HG03457 (cell line): ENCODE results near the gene OGFOD1.
A peak's percentile ranks its signal among the peaks of the same experiment; 100 is the strongest.

Experiments used
- ATAC-seq: cut with Tn5 transposase; IDR thresholded peaks from one replicate; pipeline ENCODE4 v1.9.1; 2021; ENCODE audit warnings: moderate number of reproducible peaks; ENCODE audit not compliant: unreplicated experiment

Gene OGFOD1

DNA sequence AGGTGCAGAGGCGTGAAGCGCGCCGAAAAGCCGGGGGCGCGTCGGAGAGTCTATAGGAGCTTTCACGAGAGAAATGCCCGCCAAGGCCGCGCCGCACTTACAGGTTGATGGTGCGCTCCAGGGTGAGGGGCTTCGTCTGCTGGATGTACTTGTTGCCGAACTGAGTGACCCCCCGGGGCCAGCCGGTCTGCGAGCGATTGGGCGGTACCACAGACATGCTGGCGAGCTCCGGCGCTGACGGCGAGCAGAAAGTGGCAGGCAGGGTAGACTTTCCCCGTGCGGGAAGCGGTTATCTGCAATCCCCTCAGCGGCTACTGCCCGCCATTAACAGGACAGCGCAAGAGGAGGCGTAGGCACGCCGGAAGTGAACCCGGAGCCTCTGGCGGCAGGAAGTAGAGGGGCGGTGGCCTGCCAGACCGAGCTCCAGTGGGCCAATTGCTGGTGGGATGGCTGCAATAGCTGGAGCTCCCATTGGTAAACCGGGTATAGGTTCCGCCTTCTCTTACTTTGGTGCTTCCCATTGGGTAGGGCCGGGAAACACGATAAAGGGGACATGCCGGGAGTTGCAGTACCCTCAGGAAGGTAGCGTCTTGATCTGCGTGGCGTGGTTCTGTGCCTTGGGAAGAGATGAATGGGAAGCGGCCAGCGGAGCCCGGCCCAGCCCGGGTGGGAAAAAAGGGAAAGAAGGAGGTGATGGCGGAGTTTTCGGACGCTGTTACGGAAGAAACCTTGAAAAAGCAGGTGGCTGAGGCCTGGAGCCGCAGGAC, at the start of gene OGFOD1, which contains the start of gene NUDT21:
Gene OGFOD1, plus strand, starts transcription at position 569 of the 767 bp plus-strand sequence. Its CDS starts 59 bp downstream, at position 628.
Gene NUDT21, minus strand, starts transcription at position 347 of the 767 bp plus-strand sequence. Its CDS starts 130 bp downstream, at position 217.
- ATAC-seq: peak; percentile 96

DNA sequence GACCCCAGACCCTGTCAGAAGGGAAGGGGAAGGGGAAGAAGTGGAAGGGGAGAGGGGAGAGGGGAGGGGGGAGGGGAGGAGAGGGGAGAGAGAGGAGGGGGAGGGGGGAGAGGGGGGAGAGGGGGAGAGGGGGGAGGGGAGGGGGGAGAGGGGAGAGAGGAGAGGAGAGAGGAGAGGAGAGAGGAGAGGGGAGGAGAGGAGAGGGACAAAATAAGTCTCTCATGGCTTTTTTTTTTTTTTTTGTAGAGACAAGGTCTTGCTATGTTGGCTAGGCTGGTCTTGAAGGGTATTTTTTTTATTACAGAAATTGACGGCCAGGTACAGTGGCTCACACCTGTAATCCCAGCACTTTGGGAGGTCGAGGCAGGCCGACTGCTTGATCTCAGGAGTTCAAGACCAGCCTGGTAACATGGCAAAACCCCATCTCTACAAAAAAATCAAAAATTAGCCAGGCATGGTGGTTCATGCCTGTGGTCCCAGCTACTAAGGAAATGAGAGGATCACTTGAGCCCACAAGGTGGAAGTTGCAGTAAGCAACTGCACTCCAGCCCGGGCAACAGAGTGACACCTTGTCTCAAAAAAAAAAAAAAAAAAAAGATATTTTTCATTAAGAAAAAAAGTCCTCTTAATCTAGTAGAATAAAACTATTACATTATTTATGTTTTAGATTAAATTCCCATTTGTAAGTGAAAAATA, 45.2 kb upstream of the OGFOD1 start:
- no peak for ATAC-seq

GRCh38 chr16:56408379-56409098, 42.8 kb upstream of the OGFOD1 start:
- ATAC-seq: no peak

- ATAC-seq: no peak
Observed at GRCh38 chr16:56409195-56409594, 42.2 kb upstream of the OGFOD1 start.

- no peak for ATAC-seq
Observed at GRCh38 chr16:56411123-56411522, 40.2 kb upstream of the OGFOD1 start.

DNA sequence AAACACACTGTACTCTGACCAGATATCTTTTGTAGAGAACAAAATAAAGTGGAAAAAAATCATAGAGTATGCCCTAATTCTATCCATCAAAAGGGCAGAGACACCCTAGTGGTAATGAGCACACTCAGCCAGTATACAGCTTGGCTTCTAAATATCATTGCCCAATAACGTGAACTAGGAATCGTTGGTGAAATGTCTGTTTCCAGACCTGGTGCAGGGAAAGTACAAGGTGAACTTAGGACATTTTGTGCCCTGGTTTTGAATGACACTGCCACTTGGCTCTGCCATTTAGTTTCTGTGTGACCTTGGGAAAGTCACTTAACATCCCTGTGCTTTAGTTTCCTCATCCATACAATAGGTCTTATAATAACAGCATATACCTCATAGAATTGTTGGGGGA, 39.7 kb upstream of the OGFOD1 start:
- no peak for ATAC-seq

DNA sequence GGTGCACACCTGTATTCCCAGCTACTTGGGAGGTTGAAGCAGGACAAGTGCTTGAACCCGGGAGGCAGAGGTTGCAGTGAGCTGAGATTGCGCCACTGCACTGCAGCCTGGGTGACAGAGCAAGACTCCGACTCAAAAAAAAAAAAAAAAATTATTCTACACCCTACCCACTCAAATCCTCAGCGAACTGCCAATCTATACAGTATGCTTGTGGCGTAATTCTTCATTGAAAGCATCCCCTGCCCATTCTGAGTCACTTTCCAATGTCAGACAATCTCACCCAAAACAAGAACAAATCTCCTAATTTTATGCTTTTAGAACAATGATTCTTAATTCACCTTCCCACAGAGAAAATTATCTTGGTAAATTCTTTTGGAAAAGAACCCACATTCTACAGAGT, 38.0 kb upstream of the OGFOD1 start:
- no peak for ATAC-seq

DNA sequence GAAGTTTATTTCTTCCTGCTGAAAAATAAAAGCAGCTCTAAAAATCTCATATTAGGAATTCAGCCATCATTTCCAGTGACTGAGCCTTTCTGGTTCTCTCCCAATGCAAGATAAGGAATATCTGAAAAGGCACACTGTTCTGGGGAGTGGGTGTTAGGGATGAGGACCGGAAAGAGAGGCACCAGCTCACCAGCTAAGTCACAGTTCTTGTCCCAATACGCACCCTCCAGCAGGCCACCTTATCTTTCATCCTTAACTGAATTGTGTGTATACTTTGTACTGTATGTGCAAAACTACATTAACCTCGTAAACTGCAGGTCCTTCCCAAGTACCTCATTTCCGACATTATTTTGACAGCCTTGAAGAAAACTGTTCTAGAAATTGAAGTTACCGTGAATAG, 37.0 kb upstream of the OGFOD1 start:
- no peak for ATAC-seq

DNA sequence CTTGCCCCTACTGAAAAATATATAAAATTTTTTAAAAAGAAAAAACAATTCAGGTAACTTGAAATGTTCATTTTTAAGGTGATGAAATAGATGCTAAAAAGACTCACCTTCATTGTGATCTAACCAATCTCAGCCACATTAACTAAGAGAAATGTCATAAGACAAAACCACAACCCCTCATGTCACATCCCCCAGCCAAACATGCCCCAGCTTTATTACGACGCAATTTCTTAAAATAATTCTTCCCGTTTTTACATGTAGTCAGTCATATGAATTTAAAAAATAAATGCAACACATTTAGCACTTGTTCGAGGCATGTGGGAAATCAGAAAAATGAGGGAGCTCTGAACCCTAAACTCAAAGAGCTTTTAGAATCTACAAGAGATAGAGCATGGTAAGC, 35.5 kb upstream of the OGFOD1 start:
- no peak for ATAC-seq

- no peak for ATAC-seq
Observed at GRCh38 chr16:56417138-56417537, 34.2 kb upstream of the OGFOD1 start.

DNA sequence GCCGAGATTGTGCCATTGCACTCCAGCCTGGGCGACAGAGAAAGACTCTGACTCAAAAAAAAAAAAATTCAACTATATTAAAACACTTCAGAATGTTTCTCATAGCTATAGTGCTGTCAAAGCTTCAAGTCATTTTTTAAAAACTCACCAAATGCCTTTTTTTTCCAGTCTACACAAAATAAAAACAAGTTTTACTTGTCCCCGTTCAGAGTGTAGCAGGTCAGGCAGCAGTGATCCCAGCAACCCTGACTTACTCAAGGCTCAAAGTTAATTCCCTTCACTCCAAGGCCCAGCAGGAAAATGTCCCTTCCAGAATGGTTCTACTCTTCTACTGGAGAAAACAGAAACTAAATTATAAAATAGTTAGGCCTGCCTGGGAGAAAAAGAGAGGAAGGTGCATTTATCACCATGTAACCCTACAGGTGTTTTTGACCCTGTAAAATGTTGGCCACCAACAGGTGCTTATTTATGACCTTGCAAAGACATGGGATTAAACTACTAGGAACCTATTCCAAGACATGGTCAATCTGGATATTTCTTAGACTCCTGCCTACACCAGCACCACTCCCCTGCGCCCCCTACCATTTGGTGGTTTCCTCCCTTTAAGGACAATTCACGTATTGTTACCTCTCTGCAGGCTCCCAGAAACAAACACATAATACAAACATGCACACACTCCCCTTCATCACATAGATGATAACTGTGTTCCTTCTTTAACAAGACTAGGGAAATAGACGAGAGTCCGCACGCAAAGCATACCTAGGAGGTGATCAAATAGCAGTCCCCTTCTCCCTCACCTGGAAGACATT, 31.4 kb upstream of the OGFOD1 start:
- ATAC-seq: no peak

DNA sequence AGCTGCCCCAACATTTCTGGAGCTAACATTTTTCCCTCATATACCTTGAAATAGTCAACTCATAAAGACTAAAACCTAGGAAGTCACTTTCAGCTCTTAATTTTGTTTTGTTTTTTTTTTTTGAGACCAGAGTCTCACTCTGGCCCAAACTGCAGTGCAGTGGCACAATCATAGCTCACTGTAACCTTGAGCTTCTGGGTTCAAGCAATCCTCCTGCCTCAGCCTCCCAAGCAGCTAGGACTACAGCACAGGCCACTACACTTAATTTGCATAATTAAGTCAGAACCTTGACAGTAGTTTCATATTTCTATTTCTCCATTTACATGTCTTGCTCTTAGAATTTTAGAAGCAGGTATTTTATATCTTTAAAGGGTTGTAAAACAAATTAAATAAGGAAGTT, 30.7 kb upstream of the OGFOD1 start:
- no peak for ATAC-seq

DNA sequence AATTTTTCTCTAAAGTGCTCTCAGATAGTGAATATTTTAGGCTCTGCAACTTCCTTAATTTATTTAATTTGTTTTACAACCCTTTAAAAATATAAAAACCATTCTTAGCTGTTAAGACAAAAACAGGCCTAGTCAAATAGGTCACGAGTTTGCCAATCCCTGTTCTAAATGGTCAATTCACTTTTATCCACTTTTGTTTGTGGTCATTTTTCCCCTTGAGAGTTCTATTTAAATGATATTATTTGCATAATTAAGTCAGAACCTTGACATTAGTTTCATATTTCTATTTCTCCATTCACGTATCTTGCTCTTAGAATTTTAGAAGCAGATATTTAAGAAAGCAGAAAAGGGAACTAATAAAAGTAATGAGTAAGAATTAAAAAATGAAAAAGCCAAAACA, 30.0 kb upstream of the OGFOD1 start:
- no peak for ATAC-seq

DNA sequence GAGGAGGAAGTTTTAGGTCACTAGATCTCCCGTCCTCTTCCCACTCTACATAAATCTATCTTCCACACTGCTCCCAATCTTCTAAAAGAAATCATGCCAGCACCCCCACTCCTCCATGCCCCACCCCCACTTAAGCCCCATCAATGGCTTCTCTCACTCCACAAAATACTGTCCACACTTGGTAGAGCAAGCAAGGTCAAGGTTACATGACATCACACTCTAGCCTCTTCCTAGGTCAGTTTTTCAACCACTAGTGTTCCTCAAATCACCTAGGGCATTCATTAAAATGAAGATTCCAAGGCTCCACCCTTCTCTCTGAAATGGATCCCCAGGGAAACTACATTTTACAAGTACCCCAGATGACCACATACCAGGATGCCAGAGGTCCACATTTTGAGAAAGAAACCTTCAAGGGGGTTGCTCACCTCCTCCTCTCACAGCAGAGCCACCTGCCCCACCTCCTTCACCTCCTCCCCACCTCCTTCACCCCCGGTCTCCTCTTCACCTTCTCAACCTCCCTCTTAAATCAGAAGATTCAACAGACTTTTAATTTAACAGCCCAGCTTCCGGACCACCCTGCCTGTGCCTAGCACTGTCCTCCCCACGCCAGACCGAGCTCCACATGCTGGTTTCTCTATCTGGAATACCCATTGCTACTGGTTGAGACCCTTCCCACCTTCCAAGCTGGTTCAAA, 29.2 kb upstream of the OGFOD1 start:
- no peak for ATAC-seq

DNA sequence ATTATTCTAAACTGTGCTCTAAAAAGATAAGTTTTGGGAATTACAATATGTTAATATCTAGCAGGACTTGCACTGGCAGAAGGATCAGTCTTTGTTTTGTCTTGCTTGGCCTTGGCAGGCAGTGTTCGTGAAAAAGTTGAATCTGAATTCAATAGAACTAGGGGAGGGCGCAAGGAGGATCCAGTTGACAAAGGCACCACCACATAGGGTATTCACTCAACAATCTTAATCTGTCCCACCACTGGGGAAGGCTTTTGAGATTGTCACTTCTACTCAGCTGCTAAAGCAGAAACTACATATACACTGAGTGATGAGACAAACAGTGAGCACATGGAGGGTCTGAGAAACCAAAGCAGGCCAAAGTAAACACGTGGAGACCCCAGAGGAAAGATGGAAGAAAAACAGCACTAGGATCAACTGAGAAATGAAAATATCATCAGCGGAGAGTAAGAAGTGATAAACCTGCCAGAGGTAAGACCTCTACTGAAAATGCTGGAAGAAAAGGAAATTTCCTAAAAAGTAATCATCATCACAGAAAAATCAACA, 28.4 kb upstream of the OGFOD1 start:
- no peak for ATAC-seq

DNA sequence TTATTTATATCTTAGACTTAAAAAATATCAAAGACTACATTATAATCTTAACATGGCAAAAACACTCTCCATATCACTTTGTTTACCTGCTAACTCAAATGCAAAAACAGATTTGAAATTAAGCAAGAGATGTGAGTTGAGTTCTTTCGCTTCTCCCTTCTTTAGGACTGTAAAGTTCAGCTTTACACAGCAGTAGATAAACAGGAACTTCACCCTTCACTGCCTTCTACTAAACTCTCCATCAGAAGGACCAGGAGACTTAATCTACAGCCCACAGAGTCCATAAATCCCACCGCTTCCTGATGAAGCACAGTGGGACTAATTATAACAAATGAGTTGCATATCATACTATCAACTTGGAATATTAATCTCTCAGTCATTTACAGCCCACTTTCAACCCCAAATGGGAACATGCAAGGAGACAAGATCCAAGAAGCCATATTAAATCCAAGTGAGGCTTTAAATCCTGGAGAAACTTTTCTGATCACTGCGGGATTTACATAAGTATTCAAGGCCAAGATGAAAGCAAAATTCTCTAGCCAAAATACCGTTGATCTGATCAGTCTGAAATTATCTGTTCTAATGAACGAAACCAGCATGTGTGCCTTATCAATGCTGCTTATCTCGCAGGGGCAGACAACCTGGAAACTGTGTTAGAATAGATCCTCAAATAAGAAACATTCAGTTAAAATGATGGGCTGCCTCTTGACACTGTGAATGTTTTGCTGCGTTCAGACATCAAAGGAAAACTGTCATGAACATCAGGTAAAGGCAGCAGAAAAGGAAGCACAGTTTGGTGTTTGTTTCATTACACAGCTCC, 27.6 kb upstream of the OGFOD1 start:
- no peak for ATAC-seq

GRCh38 chr16:56424404-56424764, 27.0 kb upstream of the OGFOD1 start:
- no peak for ATAC-seq

DNA sequence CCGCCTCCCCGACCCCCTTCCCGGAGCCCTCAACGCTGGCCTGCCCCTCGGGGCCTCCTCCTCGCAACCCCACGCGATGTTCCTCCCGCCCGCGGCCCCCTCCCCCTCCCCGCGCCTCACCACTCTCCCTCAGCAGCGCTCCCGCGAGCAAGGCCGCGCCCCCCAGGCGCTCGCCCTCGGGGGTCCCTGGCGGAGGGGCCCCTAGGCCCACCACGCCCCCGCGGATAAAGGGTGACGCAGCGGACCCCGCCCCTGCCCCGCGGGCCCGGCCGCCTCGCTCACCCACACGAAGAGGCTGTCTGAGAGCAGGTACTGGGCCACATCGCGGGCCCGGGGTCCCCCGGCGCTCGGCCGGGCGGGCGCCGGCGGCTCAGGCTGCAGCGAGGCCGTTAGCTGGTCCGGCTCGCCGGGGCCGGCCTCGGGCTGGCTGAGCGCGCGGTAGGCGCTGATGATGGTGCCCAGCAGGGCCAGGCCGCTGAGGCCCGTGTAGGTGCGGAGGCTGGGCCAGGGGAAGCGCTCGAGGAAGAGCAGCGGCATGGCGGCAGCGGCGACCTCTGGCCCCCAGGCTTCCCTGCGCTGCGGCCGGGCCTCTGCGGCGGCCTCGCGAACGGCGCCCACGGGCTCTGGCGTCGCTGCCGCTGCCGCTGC, 26.4 kb upstream of the OGFOD1 start:
- ATAC-seq: peak; percentile 25

GRCh38 chr16:56425439-56425832, 25.9 kb upstream of the OGFOD1 start, which contains the start of gene AMFR:
AMFR (minus strand) TSS chr16:56425545; CDS start chr16:56425327, 218 bp downstream.
- peak; percentile 56 for ATAC-seq
